ENCODE data around the gene CKS2. TPM values are rescaled to one million over a fixed set of nuclear protein-coding genes. Genes with fewer than 3 reads are reported as not detected.

CKS2 gene
- polyA plus RNA-seq, 1 donor from 2014 or later, result 48.5 TPM

DNA sequence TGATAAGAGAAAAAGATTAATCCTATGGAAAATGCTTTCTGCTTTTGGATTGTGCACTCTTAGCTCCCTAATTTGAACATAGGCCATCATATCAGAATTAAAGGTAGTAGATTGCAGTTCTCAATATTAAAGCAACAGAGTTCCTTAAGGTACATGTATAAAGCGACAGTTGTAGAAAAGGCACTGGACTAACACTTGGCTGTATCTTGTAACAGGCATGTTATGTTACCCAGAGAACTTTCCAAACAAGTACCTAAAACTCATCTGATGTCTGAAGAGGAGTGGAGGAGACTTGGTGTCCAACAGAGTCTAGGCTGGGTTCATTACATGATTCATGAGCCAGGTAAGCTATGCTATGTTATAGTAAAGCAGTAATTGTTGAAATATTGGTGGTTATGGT lies 4.0 kb downstream of the CKS2 start:
- Histone ChIP-seq H3K36me3 (ENCODE audit: insufficient read depth, low read length) (peaks cover 9% of the 10 kb centered on the region), H3K79me2 (replicated peaks; ENCODE audit: insufficient read depth, low read length) (peaks cover 66% of the 10 kb centered on the region), H3K9me2 (ENCODE audit: insufficient read depth, low read length) (no peaks in the 10 kb centered on the region), H3K9ac (ENCODE audit: low read length) (no peak overlapping the region), H2AFZ (ENCODE audit: low read depth, low read length) (no peak overlapping the region), H3K27ac (ENCODE audit: low read length) (no peak overlapping the region), H3K27me3 (ENCODE audit: insufficient read depth, low read depth, low read length) (no peaks in the 10 kb centered on the region), H3F3A (ENCODE audit: insufficient read depth, low read length, poor library complexity, severe bottlenecking) (peaks cover under 1% of the 10 kb centered on the region), H4K20me1 (ENCODE audit: insufficient read depth) (no peaks in the 10 kb centered on the region), H3K9me3 (ENCODE audit: low read length) (no peaks in the 10 kb centered on the region), H3K4me3 (ENCODE audit: low read length) (no peak overlapping the region), H3K4me2 (ENCODE audit: low read length) (no peak overlapping the region)
- TF ChIP-seq EP300 (conservative IDR thresholded peaks at IDR 0.05; ENCODE audit: poor library complexity, severe bottlenecking) (no peak), MXI1 (conservative IDR thresholded peaks at IDR 0.05; ENCODE audit: poor library complexity, severe bottlenecking) (no peak), RAD21 (conservative IDR thresholded peaks at IDR 0.05) (no peak), TAF1 (IDR thresholded peaks at IDR 0.05; ENCODE audit: low read depth) (no peak), EZH2 (IDR thresholded peaks at IDR 0.05; ENCODE audit: borderline replicate concordance, insufficient read depth, low read length, poor library complexity, severe bottlenecking) (no peak), SMC3 (conservative IDR thresholded peaks at IDR 0.05; ENCODE audit: poor library complexity) (no peak), POLR2AphosphoS5 (IDR thresholded peaks at IDR 0.05) (no peak)
- TF ChIP-seq, protein P1, sequence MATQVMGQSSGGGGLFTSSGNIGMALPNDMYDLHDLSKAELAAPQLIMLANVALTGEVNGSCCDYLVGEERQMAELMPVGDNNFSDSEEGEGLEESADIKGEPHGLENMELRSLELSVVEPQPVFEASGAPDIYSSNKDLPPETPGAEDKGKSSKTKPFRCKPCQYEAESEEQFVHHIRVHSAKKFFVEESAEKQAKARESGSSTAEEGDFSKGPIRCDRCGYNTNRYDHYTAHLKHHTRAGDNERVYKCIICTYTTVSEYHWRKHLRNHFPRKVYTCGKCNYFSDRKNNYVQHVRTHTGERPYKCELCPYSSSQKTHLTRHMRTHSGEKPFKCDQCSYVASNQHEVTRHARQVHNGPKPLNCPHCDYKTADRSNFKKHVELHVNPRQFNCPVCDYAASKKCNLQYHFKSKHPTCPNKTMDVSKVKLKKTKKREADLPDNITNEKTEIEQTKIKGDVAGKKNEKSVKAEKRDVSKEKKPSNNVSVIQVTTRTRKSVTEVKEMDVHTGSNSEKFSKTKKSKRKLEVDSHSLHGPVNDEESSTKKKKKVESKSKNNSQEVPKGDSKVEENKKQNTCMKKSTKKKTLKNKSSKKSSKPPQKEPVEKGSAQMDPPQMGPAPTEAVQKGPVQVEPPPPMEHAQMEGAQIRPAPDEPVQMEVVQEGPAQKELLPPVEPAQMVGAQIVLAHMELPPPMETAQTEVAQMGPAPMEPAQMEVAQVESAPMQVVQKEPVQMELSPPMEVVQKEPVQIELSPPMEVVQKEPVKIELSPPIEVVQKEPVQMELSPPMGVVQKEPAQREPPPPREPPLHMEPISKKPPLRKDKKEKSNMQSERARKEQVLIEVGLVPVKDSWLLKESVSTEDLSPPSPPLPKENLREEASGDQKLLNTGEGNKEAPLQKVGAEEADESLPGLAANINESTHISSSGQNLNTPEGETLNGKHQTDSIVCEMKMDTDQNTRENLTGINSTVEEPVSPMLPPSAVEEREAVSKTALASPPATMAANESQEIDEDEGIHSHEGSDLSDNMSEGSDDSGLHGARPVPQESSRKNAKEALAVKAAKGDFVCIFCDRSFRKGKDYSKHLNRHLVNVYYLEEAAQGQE (IDR thresholded peaks at IDR 0.05; ENCODE audit: borderline replicate concordance), result no peak
- TF ChIP-seq, protein P2, sequence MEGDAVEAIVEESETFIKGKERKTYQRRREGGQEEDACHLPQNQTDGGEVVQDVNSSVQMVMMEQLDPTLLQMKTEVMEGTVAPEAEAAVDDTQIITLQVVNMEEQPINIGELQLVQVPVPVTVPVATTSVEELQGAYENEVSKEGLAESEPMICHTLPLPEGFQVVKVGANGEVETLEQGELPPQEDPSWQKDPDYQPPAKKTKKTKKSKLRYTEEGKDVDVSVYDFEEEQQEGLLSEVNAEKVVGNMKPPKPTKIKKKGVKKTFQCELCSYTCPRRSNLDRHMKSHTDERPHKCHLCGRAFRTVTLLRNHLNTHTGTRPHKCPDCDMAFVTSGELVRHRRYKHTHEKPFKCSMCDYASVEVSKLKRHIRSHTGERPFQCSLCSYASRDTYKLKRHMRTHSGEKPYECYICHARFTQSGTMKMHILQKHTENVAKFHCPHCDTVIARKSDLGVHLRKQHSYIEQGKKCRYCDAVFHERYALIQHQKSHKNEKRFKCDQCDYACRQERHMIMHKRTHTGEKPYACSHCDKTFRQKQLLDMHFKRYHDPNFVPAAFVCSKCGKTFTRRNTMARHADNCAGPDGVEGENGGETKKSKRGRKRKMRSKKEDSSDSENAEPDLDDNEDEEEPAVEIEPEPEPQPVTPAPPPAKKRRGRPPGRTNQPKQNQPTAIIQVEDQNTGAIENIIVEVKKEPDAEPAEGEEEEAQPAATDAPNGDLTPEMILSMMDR (IDR thresholded peaks at IDR 0.05; ENCODE audit: poor library complexity, severe bottlenecking), result no peak

DNA sequence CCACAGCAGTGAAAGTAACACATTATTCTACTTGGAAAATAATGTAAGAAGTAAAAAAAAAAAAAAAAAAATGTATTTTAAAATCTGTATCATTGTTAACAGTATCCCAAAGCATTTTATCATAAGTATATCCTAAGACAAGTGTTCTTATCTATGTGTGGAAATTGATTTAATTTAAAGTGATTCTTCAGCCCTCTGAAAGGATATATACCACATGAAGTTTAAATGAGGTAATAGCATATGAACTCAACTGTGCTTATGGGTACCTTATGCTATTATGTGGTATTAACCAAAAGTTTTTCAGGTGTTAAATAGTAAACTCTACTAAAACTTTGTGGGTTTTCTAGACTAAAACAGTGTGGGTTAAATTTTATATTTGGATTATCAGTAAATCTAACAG lies 4.5 kb downstream of the CKS2 start:
- Histone ChIP-seq H3K9ac (ENCODE audit: low read length) (no peak overlapping the region), H3K79me2 (replicated peaks; ENCODE audit: insufficient read depth, low read length) (peaks cover 71% of the 10 kb centered on the region), H3F3A (ENCODE audit: insufficient read depth, low read length, poor library complexity, severe bottlenecking) (no peaks in the 10 kb centered on the region), H3K9me3 (ENCODE audit: low read length) (no peaks in the 10 kb centered on the region), H2AFZ (ENCODE audit: low read depth, low read length) (no peak overlapping the region), H3K4me3 (ENCODE audit: low read length) (no peak overlapping the region), H3K27ac (ENCODE audit: low read length) (no peak overlapping the region), H3K4me2 (ENCODE audit: low read length) (no peak overlapping the region), H3K27me3 (ENCODE audit: insufficient read depth, low read depth, low read length) (no peaks in the 10 kb centered on the region), H3K9me2 (ENCODE audit: insufficient read depth, low read length) (no peaks in the 10 kb centered on the region), H4K20me1 (ENCODE audit: insufficient read depth) (no peaks in the 10 kb centered on the region), H3K36me3 (ENCODE audit: insufficient read depth, low read length) (peaks cover 9% of the 10 kb centered on the region)
- TF ChIP-seq MXI1 (conservative IDR thresholded peaks at IDR 0.05; ENCODE audit: poor library complexity, severe bottlenecking), result no peak
- TF ChIP-seq RAD21 (conservative IDR thresholded peaks at IDR 0.05), result no peak
- TF ChIP-seq, protein P2 (IDR thresholded peaks at IDR 0.05; ENCODE audit: poor library complexity, severe bottlenecking), result no peak
- no peak for TF ChIP-seq POLR2AphosphoS5 (IDR thresholded peaks at IDR 0.05)
- no peak for TF ChIP-seq TAF1 (IDR thresholded peaks at IDR 0.05; ENCODE audit: low read depth)
- no peak for TF ChIP-seq SMC3 (conservative IDR thresholded peaks at IDR 0.05; ENCODE audit: poor library complexity)
- TF ChIP-seq EP300 (conservative IDR thresholded peaks at IDR 0.05; ENCODE audit: poor library complexity, severe bottlenecking), result no peak
- TF ChIP-seq EZH2 (IDR thresholded peaks at IDR 0.05; ENCODE audit: borderline replicate concordance, insufficient read depth, low read length, poor library complexity, severe bottlenecking), result no peak
- TF ChIP-seq, protein P1 (IDR thresholded peaks at IDR 0.05; ENCODE audit: borderline replicate concordance), result no peak
